Measurements from ENCODE around the gene SLC66A2.

- no peak for TF ChIP-seq EZH2phosphoT487 (IDR thresholded peaks at IDR 0.05; ENCODE audit: insufficient read depth, low read depth)
- TF ChIP-seq EZH2 (IDR thresholded peaks at IDR 0.05; ENCODE audit: insufficient read depth, poor library complexity, severe bottlenecking) = no peak
Observed at GRCh38 chr18:79932907-79933306, 18.5 kb downstream of the SLC66A2 start.

Data from GM23248 (cell line).